ENCODE measurements around the gene CCNE1.
"Not testable (repeated sequence)": the region's sequence is repeated elsewhere in the genome, so short reads cannot be mapped to it uniquely, and the experiment has no call there.

Gene CCNE1

GRCh38 chr19:29819300-29819699 is 7.5 kb downstream of the CCNE1 start:
- no peak for DNase-seq

DNA sequence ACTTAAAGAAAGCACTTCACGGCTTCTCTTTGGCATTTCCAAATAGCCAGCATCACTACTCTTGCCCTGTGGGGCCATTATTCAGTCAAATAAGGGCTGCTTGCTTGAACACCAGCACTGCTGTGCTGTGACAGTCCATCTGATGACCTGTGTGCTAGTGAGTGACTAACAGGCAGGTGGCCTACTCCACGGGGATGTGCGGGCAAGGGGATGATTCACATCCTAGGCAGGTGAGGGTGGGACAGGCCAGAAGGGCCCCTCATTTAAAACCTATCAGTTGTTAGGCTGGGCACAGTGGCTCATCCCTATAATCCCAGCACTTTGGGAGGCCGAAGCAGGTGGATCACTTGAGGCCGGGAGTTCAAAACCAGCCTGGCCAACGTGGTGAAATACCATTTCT is 8.2 kb downstream of the CCNE1 start:
- DNase-seq, result no peak

DNA sequence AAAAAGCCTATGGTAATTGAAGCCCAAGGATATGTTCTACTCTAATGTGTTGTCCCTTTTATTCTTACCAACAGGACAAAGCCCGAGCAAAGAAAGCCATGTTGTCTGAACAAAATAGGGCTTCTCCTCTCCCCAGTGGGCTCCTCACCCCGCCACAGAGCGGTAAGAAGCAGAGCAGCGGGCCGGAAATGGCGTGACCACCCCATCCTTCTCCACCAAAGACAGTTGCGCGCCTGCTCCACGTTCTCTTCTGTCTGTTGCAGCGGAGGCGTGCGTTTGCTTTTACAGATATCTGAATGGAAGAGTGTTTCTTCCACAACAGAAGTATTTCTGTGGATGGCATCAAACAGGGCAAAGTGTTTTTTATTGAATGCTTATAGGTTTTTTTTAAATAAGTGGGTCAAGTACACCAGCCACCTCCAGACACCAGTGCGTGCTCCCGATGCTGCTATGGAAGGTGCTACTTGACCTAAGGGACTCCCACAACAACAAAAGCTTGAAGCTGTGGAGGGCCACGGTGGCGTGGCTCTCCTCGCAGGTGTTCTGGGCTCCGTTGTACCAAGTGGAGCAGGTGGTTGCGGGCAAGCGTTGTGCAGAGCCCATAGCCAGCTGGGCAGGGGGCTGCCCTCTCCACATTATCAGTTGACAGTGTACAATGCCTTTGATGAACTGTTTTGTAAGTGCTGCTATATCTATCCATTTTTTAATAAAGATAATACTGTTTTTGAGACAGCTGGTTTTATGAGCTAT is 12.0 kb downstream of the CCNE1 start:
- DNase-seq, result no peak

- not testable (repeated sequence) for DNase-seq
These were observed 13.5 kb downstream of the CCNE1 start for GRCh38 chr19:29825263-29825662.

GRCh38 chr19:29831041-29831548 is 19.3 kb downstream of the CCNE1 start:
- DNase-seq, result no peak

- no peak for DNase-seq
These were observed 19.9 kb downstream of the CCNE1 start for GRCh38 chr19:29831686-29832085.

DNA sequence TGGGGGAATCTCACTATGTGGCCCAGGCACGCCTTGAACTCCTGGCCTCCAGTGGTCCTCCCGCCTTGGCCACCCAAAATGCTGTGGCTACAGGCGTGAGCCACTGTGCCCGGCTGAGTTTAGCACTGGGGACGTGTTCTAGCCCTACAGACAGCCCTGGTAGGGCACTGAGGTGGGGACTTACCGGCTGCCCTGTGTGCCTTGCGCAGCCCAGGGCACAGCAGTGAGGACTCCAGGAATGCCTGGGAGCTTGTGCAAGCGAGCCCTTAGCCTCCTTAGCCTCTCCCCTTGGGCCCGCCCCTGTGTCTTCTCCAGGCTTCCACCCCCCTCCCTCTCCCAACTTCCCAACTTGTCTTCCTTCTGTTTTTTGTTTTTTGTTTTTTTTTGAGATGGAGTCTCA is 21.0 kb downstream of the CCNE1 start:
- no peak for DNase-seq

GRCh38 chr19:29833614-29834261 is 21.9 kb downstream of the CCNE1 start:
- no peak for DNase-seq

- DNase-seq, result no peak
These were observed 23.4 kb downstream of the CCNE1 start for GRCh38 chr19:29834991-29835846.

DNA sequence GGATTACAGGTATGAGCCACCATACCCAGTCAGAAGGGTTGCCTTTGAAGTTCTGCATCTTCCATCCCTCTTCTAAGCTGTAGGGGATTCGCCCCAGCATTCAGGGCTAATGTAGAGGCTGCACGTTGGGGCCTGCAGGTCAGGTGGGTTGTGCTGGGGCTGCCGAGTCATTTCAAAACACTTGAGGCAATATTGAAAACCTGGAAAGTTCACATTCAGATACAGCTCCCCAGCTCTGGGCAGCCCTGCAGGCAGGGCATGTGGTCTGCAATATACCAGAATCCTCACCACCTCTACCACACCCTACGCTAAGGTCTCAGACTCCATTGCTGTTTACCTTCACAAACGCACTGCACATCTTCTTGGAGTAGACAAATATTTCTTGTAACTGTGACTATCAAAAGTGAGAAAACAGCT is 24.6 kb downstream of the CCNE1 start:
- no peak for DNase-seq

- DNase-seq, result no peak
These were observed 25.7 kb downstream of the CCNE1 start for GRCh38 chr19:29837448-29837981.

DNA sequence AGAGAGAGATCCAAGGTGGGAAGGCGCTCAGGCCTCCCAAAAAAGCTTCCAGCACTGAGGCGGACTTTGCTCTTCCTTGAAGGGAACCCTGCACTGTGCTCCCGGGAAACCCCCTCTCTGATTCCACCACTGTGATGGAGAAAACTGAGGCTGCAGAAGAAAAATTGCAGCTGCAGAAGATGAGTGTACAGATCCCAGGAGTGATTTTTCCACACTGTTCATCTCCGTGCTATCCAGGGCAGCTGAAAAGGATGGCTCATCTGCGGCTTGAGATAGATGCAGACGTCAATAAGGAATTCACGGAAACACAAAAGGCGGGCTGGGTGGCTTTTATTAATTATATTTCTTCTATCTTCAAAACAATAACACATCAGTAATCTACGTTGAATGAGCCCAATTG is 26.2 kb downstream of the CCNE1 start:
- DNase-seq, result no peak

GRCh38 chr19:29840066-29840950 is 28.5 kb downstream of the CCNE1 start:
- DNase-seq, result no peak

GRCh38 chr19:29841209-29841558 is 29.4 kb downstream of the CCNE1 start:
- DNase-seq, result no peak

- no peak for DNase-seq
These were observed 30.0 kb downstream of the CCNE1 start for GRCh38 chr19:29841559-29842367.

- DNase-seq, result no peak
These were observed 30.8 kb downstream of the CCNE1 start for GRCh38 chr19:29842471-29843179.

GRCh38 chr19:29843180-29844051 is 31.6 kb downstream of the CCNE1 start:
- DNase-seq, result no peak

DNA sequence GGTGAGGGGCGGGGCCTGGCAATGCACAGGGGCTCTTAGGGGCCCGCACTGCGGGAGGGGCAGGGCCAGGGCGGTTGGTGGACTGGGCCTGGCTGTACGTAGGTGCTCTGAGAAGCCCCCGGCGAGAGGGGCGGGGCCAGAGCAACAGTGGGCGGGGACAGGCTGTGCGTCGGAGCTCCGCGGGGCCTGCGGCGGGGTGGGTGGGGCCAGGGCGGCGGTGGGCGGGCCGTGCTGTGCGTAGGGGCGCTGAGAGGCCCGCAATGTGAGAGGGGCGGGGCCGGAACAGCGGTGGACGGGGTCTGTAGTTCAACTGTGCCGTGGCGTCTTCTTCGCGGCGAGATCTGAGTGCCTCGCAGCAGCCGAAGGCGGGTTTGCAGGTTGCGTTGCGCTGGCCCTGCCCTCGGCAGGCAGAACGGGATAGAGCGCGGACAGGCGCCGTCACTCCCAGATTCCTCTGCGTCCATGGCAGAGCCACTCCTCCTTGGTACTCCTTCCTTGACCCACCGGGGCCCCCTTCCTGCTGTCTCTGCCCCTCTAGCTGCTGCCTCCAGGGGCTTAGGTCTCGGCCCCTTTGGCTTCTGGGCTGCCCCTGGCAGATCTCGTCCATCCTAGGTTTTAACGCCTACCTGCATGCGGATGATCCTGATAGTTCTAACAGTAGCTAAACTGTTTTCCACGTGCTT is 33.2 kb downstream of the CCNE1 start:
- peak; percentile 76 to 92 for DNase-seq

DNA sequence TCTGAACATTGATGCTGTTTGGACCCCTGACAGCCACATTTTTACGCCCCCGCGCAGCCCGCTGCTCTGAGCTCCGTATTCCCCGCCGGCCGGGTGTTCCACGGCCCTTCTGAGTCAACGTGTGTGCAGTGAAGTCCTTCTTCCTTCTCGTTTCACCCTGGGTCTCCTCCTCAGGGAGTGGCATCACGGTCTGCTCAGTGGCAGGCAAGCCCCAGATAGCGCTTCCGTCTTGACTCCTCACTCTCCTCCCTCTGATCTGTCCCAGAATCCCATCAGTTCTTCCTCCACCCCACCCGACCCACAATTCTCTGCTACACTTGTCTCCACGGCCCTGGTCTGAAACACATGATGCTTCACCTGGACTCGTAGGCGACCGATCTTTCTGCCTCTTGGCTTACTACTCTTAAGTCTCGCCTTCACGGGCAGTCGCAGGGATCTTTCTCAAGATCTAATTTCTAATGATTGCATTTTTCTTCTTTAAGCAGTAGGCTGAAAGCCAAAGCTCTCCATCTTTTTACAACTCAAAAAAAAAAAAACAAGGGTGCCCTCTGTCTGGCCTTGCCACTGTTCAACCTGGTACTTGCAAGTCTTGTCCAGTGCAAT is 33.9 kb downstream of the CCNE1 start:
- DNase-seq, result peak; percentile 17 to 18

Data from AML-193 (cell line).